SK-N-SH (cell line): ENCODE measurements around the gene CFAP92. TPM values are rescaled to one million over a fixed set of nuclear protein-coding genes. Genes with fewer than 3 reads are reported as not detected.

ENCODE experiments used
- CTCF ChIA-PET: fragments of 300-600, 350-600 bp; formaldehyde crosslinking; extraction: SDS; loops from one replicate; lab custom pipeline; 2021; lab: Yijun Ruan, JAX
- POLR2A ChIA-PET: fragments of 350-600 bp; sonication (Branson Sonifier 250); formaldehyde crosslinking; extraction: SDS; loops from one replicate; lab custom pipeline; 2020; ENCODE audit warnings: antibody characterized with exemption, inconsistent platforms; lab: Yijun Ruan, JAX
- DNase-seq: peaks from one replicate; pipeline ENCODE4 v3.0.0; 2012
- H2AFZ ChIP-seq: fragments of 200-600 bp; sonication (generic); 2 replicates; pipeline ENCODE4 v1.8.1; 2016; ENCODE audit warnings: antibody characterized with exemption, mild to moderate bottlenecking, low read depth
- H3F3A ChIP-seq: fragments of 200-600 bp; sonication (generic); replicated peaks from 2 replicates; pipeline ENCODE3; 2016; ENCODE audit warnings: antibody characterized with exemption, mild to moderate bottlenecking; ENCODE audit not compliant: insufficient read depth
- H3K27ac ChIP-seq, 2 experiments: fragments of 200-500 bp in 1 of 2; fragments of 200-600 bp in 1 of 2; sonication (Bioruptor generic) in 1 of 2; sonication (generic), shearing (Covaris generic) in 1 of 2; 2 replicates each; pipeline versions ENCODE4 v1.5.1 to v1.6.1; 2014 to 2016; ENCODE audit warnings: low read depth in 2 of 2, inconsistent platforms in 1 of 2, low read length in 1 of 2, mild to moderate bottlenecking in 1 of 2, mixed read lengths in 1 of 2
- H3K27me3 ChIP-seq: fragments of 200-600 bp; sonication (generic), shearing (Covaris generic); 2 replicates; pipeline ENCODE4 v1.6.1; 2016; ENCODE audit warnings: mixed run types; ENCODE audit not compliant: insufficient read depth
- H3K36me3 ChIP-seq, 2 experiments: fragments of 200-500 bp in 1 of 2; fragments of 200-600 bp in 1 of 2; sonication (Bioruptor generic) in 1 of 2; sonication (generic) in 1 of 2; replicated peaks in 1 of 2; 2 replicates each; pipeline versions ENCODE3 to v1.5.1; 2014 to 2016; ENCODE audit warnings: low read length in 1 of 2, mild to moderate bottlenecking in 1 of 2; ENCODE audit not compliant: insufficient read depth in 2 of 2, control insufficient read depth in 1 of 2
- H3K4me1 ChIP-seq, 2 experiments: fragments of 200-500 bp in 1 of 2; fragments of 200-600 bp in 1 of 2; sonication (Bioruptor generic) in 1 of 2; sonication (generic), shearing (Covaris generic) in 1 of 2; 2 replicates each; pipeline versions ENCODE4 v1.5.1 to v1.6.1; 2014 to 2016; ENCODE audit warnings: low read depth in 1 of 2, low read length in 1 of 2, mixed run types in 1 of 2; ENCODE audit not compliant: insufficient read depth in 2 of 2, control insufficient read depth in 1 of 2
- H3K4me2 ChIP-seq: fragments of 200-600 bp; sonication (generic), shearing (Covaris generic); 2 replicates; pipeline ENCODE4 v1.6.1; 2017; ENCODE audit warnings: mixed run types
- H3K4me3 ChIP-seq, 2 experiments: fragments of 200-500 bp in 1 of 2; fragments of 200-600 bp in 1 of 2; sonication (Bioruptor generic) in 1 of 2; sonication (generic), shearing (Covaris generic) in 1 of 2; 2 replicates each; pipeline versions ENCODE4 v1.5.1 to v1.8.1; 2014 to 2016; ENCODE audit warnings: low read depth in 2 of 2, inconsistent platforms in 1 of 2, low read length in 1 of 2, mild to moderate bottlenecking in 1 of 2, mixed read lengths in 1 of 2, moderate library complexity in 1 of 2
- H3K79me2 ChIP-seq: fragments of 200-600 bp; sonication (generic); 2 replicates; pipeline ENCODE4 v1.8.1; 2017; ENCODE audit warnings: mild to moderate bottlenecking; ENCODE audit not compliant: insufficient read depth
- H3K9ac ChIP-seq: fragments of 200-600 bp; sonication (generic); 2 replicates; pipeline ENCODE4 v1.6.1; 2017; ENCODE audit warnings: mixed run types
- H3K9me2 ChIP-seq: fragments of 200-600 bp; sonication (generic); 2 replicates; pipeline ENCODE4 v1.6.1; 2017; ENCODE audit warnings: mixed run types
- H3K9me3 ChIP-seq: fragments of 200-600 bp; sonication (generic); 2 replicates; pipeline ENCODE4 v1.6.1; 2017; ENCODE audit warnings: mixed run types, mild to moderate bottlenecking, moderate library complexity
- H4K20me1 ChIP-seq: fragments of 200-600 bp; sonication (generic); 2 replicates; pipeline ENCODE4 v1.6.1; 2017; ENCODE audit warnings: mild to moderate bottlenecking, mixed run types; ENCODE audit not compliant: insufficient read depth
- CHD2 ChIP-seq: fragments of 150-350 bp; IDR thresholded peaks from 2 replicates; pipeline ENCODE4 v1.6.1; 2018; ENCODE audit warnings: low read length; ENCODE audit not compliant: partially characterized antibody
- EP300 ChIP-seq, 2 experiments: IDR thresholded peaks; 2 replicates each; pipeline versions ENCODE4 v1.4.0 to v1.6.1; 2012; ENCODE audit warnings: borderline replicate concordance in 1 of 2, low read depth in 1 of 2, low read length in 1 of 2
- FOSL2 ChIP-seq: IDR thresholded peaks from 2 replicates; pipeline ENCODE4 v1.4.0; 2012; ENCODE audit warnings: low read depth, mild to moderate bottlenecking, moderate library complexity, borderline replicate concordance
- FOXJ3 ChIP-seq: sonication (generic); formaldehyde crosslinking; IDR thresholded peaks from 2 replicates; pipeline ENCODE4 v1.5.1; 2020; ENCODE audit warnings: mild to moderate bottlenecking, missing genetic modification reagents
- GATA2 ChIP-seq: sonication (generic); formaldehyde crosslinking; IDR thresholded peaks from 2 replicates; pipeline ENCODE4 v1.5.0; 2020; ENCODE audit warnings: mild to moderate bottlenecking, missing genetic modification reagents
- MEF2A ChIP-seq: IDR thresholded peaks from 2 replicates; pipeline ENCODE4 v1.4.0; 2012; ENCODE audit warnings: low read depth, borderline replicate concordance
- MXI1 ChIP-seq: IDR thresholded peaks from 2 replicates; pipeline ENCODE4 v1.6.1; 2012; ENCODE audit warnings: mild to moderate bottlenecking, low read depth, low read length, improper control_type of control experiment
- NFIC ChIP-seq: IDR thresholded peaks from 2 replicates; pipeline ENCODE4 v1.4.0; 2012; ENCODE audit warnings: borderline replicate concordance
- NRF1 ChIP-seq: IDR thresholded peaks from 2 replicates; pipeline ENCODE4 v1.6.1; 2012; ENCODE audit warnings: low read depth, mild to moderate bottlenecking, low read length
- PBX3 ChIP-seq: IDR thresholded peaks from 2 replicates; pipeline ENCODE4; 2012
- RAD21 ChIP-seq: IDR thresholded peaks from 2 replicates; pipeline ENCODE4 v1.6.1; 2012; ENCODE audit warnings: mild to moderate bottlenecking, low read length
- RCOR1 ChIP-seq: fragments of 150-350 bp; IDR thresholded peaks from 2 replicates; pipeline ENCODE4 v1.6.1; 2017; ENCODE audit warnings: antibody characterized with exemption, low read length
- TAF1 ChIP-seq: IDR thresholded peaks from 2 replicates; pipeline ENCODE4 v1.6.1; 2012; ENCODE audit warnings: low read depth, mild to moderate bottlenecking, low read length, moderate library complexity, borderline replicate concordance
- YY1 ChIP-seq: IDR thresholded peaks from 2 replicates; pipeline ENCODE4 v1.4.0; 2012; ENCODE audit warnings: low read depth, mild to moderate bottlenecking
- WGBS: methylation state at CpG from one replicate; pipeline ENCODE4 v1.1.6; 2017; ENCODE audit warnings: low lambda C conversion rate; 5-methylcytosine and 5-hydroxymethylcytosine counted together
- polyA plus RNA-seq, 3 experiments: library from polyadenylated mRNA; depleted of rRNA; stranded (reverse); fragments of >200 nt; gene quantifications; 2 replicates each; pipeline ENCODE4 v1.2.3, GENCODE V29; 2012

The CFAP92 gene
- polyA plus RNA-seq, 1 of the 3 experiments (the other 2 are of a cell fraction), result not detected

- peaks cover 4% of the 10 kb centered on the region for H3F3A ChIP-seq
- H3K27ac ChIP-seq, result no peak overlapping the region
- ChIA-PET POLR2A (no interaction called here), CTCF (interaction anchor here (1.1 to 3.7 kb wide), 2 partner anchors 22 to 61 kb away, joined by 5 to 18 read pairs; no protein-coding TSS in a partner anchor)
- H3K9me3 ChIP-seq, result no peaks in the 10 kb centered on the region
- no peak overlapping the region for H3K4me3 ChIP-seq
- WGBS, result 61% methylated on average over 5 of the region's 10 CpGs
- no peak overlapping the region for H3K4me2 ChIP-seq
- no peak overlapping the region for H2AFZ ChIP-seq
- no peak for DNase-seq
- no peaks in the 10 kb centered on the region for H3K27me3 ChIP-seq
- H4K20me1 ChIP-seq, result no peaks in the 10 kb centered on the region
- H3K4me1 ChIP-seq, result no peaks in the 10 kb centered on the region; a peak in 1 of 4 replicates
- no peak overlapping the region for H3K9ac ChIP-seq
- H3K9me2 ChIP-seq, result no peaks in the 10 kb centered on the region
- H3K36me3 ChIP-seq, result no peaks in the 10 kb centered on the region
- TF ChIP-seq FOXJ3, result no peak
- TF ChIP-seq MEF2A, result no peak
- no peak for TF ChIP-seq FOSL2
- TF ChIP-seq EP300 (IDR thresholded peaks at IDR 0.05; ENCODE audit: borderline replicate concordance in 1 of 2, low read depth in 1 of 2, low read length in 1 of 2), result no peak
- TF ChIP-seq NRF1, result no peak
- no peak for TF ChIP-seq MXI1
- TF ChIP-seq NFIC, result no peak
- no peak for TF ChIP-seq RCOR1
- TF ChIP-seq, all 33 proteins: peak for 0
- H3K79me2 ChIP-seq, result no peaks in the 10 kb centered on the region
Measured at GRCh38 chr3:129031476-129032215, 37.8 kb upstream of the CFAP92 start.

GRCh38 chr3:129030611-129031010 is 36.7 kb upstream of the CFAP92 start:
- Histone ChIP-seq H3K9me3 (no peaks in the 10 kb centered on the region), H3K79me2 (no peaks in the 10 kb centered on the region), H3K9me2 (no peaks in the 10 kb centered on the region), H3F3A (peaks cover 4% of the 10 kb centered on the region), H3K27me3 (no peaks in the 10 kb centered on the region; the same call in 1 of the 2 replicates), H3K4me2 (no peak overlapping the region), H3K9ac (no peak overlapping the region), H3K4me1 (peaks cover 0 to 5% of the 10 kb centered on the region in 2 experiments; a peak in 1 of 4 replicates), H3K27ac (no peak overlapping the region), H3K4me3 (no peak overlapping the region), H2AFZ (no peak overlapping the region), H4K20me1 (no peaks in the 10 kb centered on the region), H3K36me3 (no peaks in the 10 kb centered on the region)
- ChIA-PET CTCF (interaction anchor here (0.6 to 3.7 kb wide), 3 partner anchors 23 to 60 kb away, joined by 3 to 18 read pairs (median 5); no protein-coding TSS in a partner anchor), POLR2A (no interaction called here)
- TF ChIP-seq CHD2, result no peak
- no peak for TF ChIP-seq YY1
- no peak for TF ChIP-seq PBX3
- TF ChIP-seq FOXJ3, result no peak
- TF ChIP-seq RAD21, result no peak
- no peak for TF ChIP-seq MEF2A
- TF ChIP-seq GATA2 (CRISPR knock-in tag), result no peak
- no peak for TF ChIP-seq TAF1
- WGBS, result 86% methylated on average over 1 of the region's 4 CpGs
- no peak for DNase-seq
